HepG2 (cell line): Measurements from ENCODE around the gene PLD2. TPM values are rescaled to one million over a fixed set of nuclear protein-coding genes. Genes with fewer than 3 reads are reported as not detected.

Experiments
- ATF2 ChIP-seq: sonication (generic); formaldehyde crosslinking; IDR thresholded peaks from 2 replicates; pipeline ENCODE4 v1.4.0; 2020; ENCODE audit warnings: missing genetic modification reagents
- CC2D1A ChIP-seq: sonication (generic); formaldehyde crosslinking; IDR thresholded peaks from 2 replicates; pipeline ENCODE4 v1.8.1; 2023; ENCODE audit warnings: mild to moderate bottlenecking, missing genetic modification reagents
- DNMT1 ChIP-seq: sonication (generic); formaldehyde crosslinking; IDR thresholded peaks from 2 replicates; pipeline ENCODE4 v1.5.1; 2020; ENCODE audit warnings: mild to moderate bottlenecking, missing genetic modification reagents
- HNRNPH1 ChIP-seq: fragments of 200-400 bp; formaldehyde crosslinking; optimal IDR thresholded peaks from 2 replicates; pipeline ENCODE3; 2017; ENCODE audit warnings: mild to moderate bottlenecking, low read depth, low read length
- ISX ChIP-seq: sonication (generic); formaldehyde crosslinking; conservative IDR thresholded peaks from 2 replicates; pipeline ENCODE4 v1.5.0; 2020; ENCODE audit warnings: missing genetic modification reagents
- MAFF ChIP-seq: IDR thresholded peaks from 2 replicates; pipeline ENCODE4 v1.6.1; 2011; ENCODE audit warnings: low read depth, low read length, improper control_type of control experiment
- MED13 ChIP-seq: sonication (generic); formaldehyde crosslinking; IDR thresholded peaks from 2 replicates; pipeline ENCODE4 v1.5.0; 2020; ENCODE audit warnings: missing genetic modification reagents
- MTA3 ChIP-seq: sonication (generic); formaldehyde crosslinking; IDR thresholded peaks from 2 replicates; pipeline ENCODE4 v1.4.0; 2020; ENCODE audit warnings: missing genetic modification reagents
- NCOA5 ChIP-seq: sonication (generic); formaldehyde crosslinking; IDR thresholded peaks from 2 replicates; pipeline ENCODE4 v1.4.0; 2020; ENCODE audit warnings: missing genetic modification reagents
- PHF5A ChIP-seq: IDR thresholded peaks from one replicate; pipeline ENCODE4 v1.6.1; 2018; ENCODE audit warnings: low read depth, missing genetic modification reagents; ENCODE audit not compliant: unreplicated experiment
- PITX1 ChIP-seq: sonication (generic); formaldehyde crosslinking; IDR thresholded peaks from 2 replicates; pipeline ENCODE4 v1.5.1; 2020; ENCODE audit warnings: mild to moderate bottlenecking, missing genetic modification reagents
- RNF2 ChIP-seq: fragments of 450-650 bp; conservative IDR thresholded peaks from 2 replicates; pipeline ENCODE4 v1.6.1; 2016; ENCODE audit warnings: low read depth
- RXRB ChIP-seq: IDR thresholded peaks from 2 replicates; pipeline ENCODE4 v1.6.1; 2016; ENCODE audit warnings: borderline replicate concordance, missing genetic modification reagents, missing compliant biosample characterization
- TOE1 ChIP-seq: sonication (generic); formaldehyde crosslinking; IDR thresholded peaks from 2 replicates; pipeline ENCODE4 v1.4.0; 2020; ENCODE audit warnings: mild to moderate bottlenecking, missing genetic modification reagents
- ZBTB10 ChIP-seq: sonication (generic); formaldehyde crosslinking; IDR thresholded peaks from 2 replicates; pipeline ENCODE4 v1.4.0; 2020; ENCODE audit warnings: missing genetic modification reagents, borderline replicate concordance
- ZNF331 ChIP-seq: sonication (generic); formaldehyde crosslinking; IDR thresholded peaks from 2 replicates; pipeline ENCODE4 v1.4.0; 2020; ENCODE audit warnings: missing genetic modification reagents
- ZNF549 ChIP-seq: sonication (generic); formaldehyde crosslinking; IDR thresholded peaks from 2 replicates; pipeline ENCODE4 v1.5.0; 2020; ENCODE audit warnings: missing genetic modification reagents
- ZNF629 ChIP-seq: sonication (generic); formaldehyde crosslinking; conservative IDR thresholded peaks from 2 replicates; pipeline ENCODE4 v1.5.0; 2020; ENCODE audit warnings: missing genetic modification reagents
- ZNF781 ChIP-seq: sonication (generic); formaldehyde crosslinking; IDR thresholded peaks from 2 replicates; pipeline ENCODE4 v1.5.1; 2020; ENCODE audit warnings: borderline replicate concordance, mild to moderate bottlenecking, missing genetic modification reagents; ENCODE audit errors: not compliant biosample characterization
- ZSCAN12 ChIP-seq: sonication (generic); formaldehyde crosslinking; IDR thresholded peaks from 2 replicates; pipeline ENCODE4 v1.9.0; 2021; ENCODE audit warnings: mild to moderate bottlenecking, missing genetic modification reagents
- polyA plus RNA-seq, 8 experiments: library from polyadenylated mRNA; depleted of rRNA in 3 of 8; stranded (reverse) in 7 of 8; unstranded in 1 of 8; fragments of >200 nt; fragmentation: Illumina TruSeq in 4 of 8; extraction: Trizol in 4 of 8; gene quantifications; 2 replicates each; pipeline versions ENCODE4 v1.2.1 to v1.2.3, GENCODE V29; 2011 to 2016; ENCODE audit warnings: low read depth in 4 of 8, missing spikeins in 1 of 8, mixed read lengths in 1 of 8; ENCODE audit not compliant: insufficient read depth in 1 of 8
- total RNA-seq, 5 experiments: library from RNA; depleted of rRNA; stranded (reverse); fragments of >200 nt; fragmentation: Illumina TruSeq; extraction: Trizol; gene quantifications; 2 replicates each; pipeline ENCODE4 v1.2.3, GENCODE V29; 2016; ENCODE audit warnings: low read depth in 1 of 5
- TF ChIP-seq, protein P1 (sequence below): sonication (generic); formaldehyde crosslinking; IDR thresholded peaks from 2 replicates; pipeline ENCODE4 v1.4.0; 2020; ENCODE audit warnings: mild to moderate bottlenecking, missing genetic modification reagents
- TF ChIP-seq, protein P2 (sequence below): sonication (generic); formaldehyde crosslinking; IDR thresholded peaks from 2 replicates; pipeline ENCODE4 v1.4.0; 2020; ENCODE audit warnings: mild to moderate bottlenecking, missing genetic modification reagents
- TF ChIP-seq, protein P3 (sequence below): sonication (generic); formaldehyde crosslinking; IDR thresholded peaks from 2 replicates; pipeline ENCODE4 v1.8.1; 2023; ENCODE audit warnings: missing genetic modification reagents, mild to moderate bottlenecking, borderline replicate concordance

Gene PLD2
- total and polyA plus RNA-seq, 2 of the 13 experiments (the other 11 are each of a cell fraction or from before 2014, with no cell fraction given), result 13.4 to 29.7 TPM

DNA sequence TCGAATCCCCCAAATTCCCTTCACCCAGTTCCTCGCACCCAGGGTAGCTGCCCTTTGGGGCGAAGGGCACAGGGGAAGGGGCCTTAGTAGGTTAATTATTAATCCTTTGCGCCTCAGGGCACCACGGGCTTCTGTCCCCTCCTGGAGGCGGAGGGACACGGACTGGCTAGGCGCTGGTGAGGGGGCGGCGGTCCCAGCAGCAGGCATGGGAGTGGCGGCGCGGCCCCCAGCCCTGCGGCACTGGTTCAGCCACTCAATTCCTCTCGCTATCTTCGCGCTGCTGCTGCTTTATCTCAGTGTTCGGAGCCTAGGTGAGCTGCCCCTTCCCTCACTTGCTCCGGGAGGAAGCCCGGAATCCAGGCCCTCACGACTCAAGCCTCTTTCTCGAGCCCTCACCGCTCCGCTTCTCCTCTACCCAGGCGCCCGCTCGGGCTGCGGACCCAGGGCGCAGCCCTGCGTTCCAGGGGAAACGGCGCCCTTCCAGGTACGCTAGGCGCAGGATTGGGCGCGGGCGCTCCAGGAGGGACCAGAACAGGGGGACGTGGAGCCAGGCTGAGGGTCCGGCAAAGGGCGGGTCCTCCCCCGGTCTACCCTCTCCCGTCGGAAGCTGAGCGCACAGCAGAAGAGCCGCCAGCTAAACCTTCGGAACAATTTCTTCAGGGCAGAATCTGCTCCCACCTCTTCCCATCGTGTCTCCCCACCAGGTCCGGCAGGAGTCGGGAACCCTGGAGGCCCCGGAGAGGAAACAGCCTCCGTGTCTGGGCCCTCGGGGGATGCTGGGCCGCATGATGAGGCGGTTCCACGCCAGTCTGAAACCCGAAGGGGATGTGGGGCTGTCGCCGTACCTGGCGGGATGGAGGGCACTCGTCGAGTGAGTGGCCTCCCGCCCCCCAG lies 17.9 kb upstream of the PLD2 start, which contains the start of gene GLTPD2 (continued):
- TF ChIP-seq RNF2 (no peak), MTA3 (CRISPR knock-in tag) (no peak), ISX (CRISPR knock-in tag) (no peak), TOE1 (CRISPR knock-in tag) (no peak; the same call in 1 of the 2 replicates), ZNF781 (peak; percentile 16), ZNF331 (0 out of 2 replicates have a peak, but pooled peaks have one; percentile 48), PHF5A (CRISPR knock-in tag) (peak; percentile 41), MAFF (no peak), ZNF629 (CRISPR knock-in tag) (no peak), ZSCAN12 (no peak), ZBTB10 (CRISPR knock-in tag) (peak; percentile 90; the same call in 1 of the 2 replicates), NCOA5 (CRISPR knock-in tag) (no peak), HNRNPH1 (peak; percentile 62), DNMT1 (CRISPR knock-in tag) (no peak; the same call in 1 of the 2 replicates), CC2D1A (no peak), MED13 (no peak), RXRB (CRISPR knock-in tag) (peak; percentile 92), ATF2 (CRISPR knock-in tag) (no peak), ZNF549 (CRISPR knock-in tag) (no peak), PITX1 (peak; percentile 86)
- TF ChIP-seq, protein P1, sequence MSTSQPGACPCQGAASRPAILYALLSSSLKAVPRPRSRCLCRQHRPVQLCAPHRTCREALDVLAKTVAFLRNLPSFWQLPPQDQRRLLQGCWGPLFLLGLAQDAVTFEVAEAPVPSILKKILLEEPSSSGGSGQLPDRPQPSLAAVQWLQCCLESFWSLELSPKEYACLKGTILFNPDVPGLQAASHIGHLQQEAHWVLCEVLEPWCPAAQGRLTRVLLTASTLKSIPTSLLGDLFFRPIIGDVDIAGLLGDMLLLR (CRISPR knock-in tag), result no peak
- TF ChIP-seq, protein P2, sequence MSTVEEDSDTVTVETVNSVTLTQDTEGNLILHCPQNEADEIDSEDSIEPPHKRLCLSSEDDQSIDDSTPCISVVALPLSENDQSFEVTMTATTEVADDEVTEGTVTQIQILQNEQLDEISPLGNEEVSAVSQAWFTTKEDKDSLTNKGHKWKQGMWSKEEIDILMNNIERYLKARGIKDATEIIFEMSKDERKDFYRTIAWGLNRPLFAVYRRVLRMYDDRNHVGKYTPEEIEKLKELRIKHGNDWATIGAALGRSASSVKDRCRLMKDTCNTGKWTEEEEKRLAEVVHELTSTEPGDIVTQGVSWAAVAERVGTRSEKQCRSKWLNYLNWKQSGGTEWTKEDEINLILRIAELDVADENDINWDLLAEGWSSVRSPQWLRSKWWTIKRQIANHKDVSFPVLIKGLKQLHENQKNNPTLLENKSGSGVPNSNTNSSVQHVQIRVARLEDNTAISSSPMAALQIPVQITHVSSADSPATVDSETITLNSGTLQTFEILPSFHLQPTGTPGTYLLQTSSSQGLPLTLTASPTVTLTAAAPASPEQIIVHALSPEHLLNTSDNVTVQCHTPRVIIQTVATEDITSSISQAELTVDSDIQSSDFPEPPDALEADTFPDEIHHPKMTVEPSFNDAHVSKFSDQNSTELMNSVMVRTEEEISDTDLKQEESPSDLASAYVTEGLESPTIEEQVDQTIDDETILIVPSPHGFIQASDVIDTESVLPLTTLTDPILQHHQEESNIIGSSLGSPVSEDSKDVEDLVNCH (CRISPR knock-in tag), result no peak; the same call in 1 of the 2 replicates
- TF ChIP-seq, protein P3, sequence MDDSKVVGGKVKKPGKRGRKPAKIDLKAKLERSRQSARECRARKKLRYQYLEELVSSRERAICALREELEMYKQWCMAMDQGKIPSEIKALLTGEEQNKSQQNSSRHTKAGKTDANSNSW (CRISPR knock-in tag), result no peak
